PC-3 (cell line): ENCODE data around the gene METTL26.

Source experiments
- EZH2 ChIP-seq: fragments of 300-600 bp; sonication (generic); IDR thresholded peaks from one replicate; pipeline ENCODE4 v1.6.1; 2017; ENCODE audit warnings: antibody characterized with exemption, mild to moderate bottlenecking, low read length; ENCODE audit not compliant: unreplicated experiment
- EZH2phosphoT487 ChIP-seq: fragments of 300-600 bp; sonication (generic); IDR thresholded peaks from 2 replicates; pipeline ENCODE4 v1.6.1; 2018; ENCODE audit warnings: mild to moderate bottlenecking, antibody characterized with exemption, low read length, borderline replicate concordance
- TF ChIP-seq, protein P1 (sequence below): fragments of 300-600 bp; sonication (generic); conservative IDR thresholded peaks from 2 replicates; pipeline ENCODE4 v1.5.1; 2017; ENCODE audit warnings: antibody characterized with exemption, low read depth, mild to moderate bottlenecking, low read length

DNA sequence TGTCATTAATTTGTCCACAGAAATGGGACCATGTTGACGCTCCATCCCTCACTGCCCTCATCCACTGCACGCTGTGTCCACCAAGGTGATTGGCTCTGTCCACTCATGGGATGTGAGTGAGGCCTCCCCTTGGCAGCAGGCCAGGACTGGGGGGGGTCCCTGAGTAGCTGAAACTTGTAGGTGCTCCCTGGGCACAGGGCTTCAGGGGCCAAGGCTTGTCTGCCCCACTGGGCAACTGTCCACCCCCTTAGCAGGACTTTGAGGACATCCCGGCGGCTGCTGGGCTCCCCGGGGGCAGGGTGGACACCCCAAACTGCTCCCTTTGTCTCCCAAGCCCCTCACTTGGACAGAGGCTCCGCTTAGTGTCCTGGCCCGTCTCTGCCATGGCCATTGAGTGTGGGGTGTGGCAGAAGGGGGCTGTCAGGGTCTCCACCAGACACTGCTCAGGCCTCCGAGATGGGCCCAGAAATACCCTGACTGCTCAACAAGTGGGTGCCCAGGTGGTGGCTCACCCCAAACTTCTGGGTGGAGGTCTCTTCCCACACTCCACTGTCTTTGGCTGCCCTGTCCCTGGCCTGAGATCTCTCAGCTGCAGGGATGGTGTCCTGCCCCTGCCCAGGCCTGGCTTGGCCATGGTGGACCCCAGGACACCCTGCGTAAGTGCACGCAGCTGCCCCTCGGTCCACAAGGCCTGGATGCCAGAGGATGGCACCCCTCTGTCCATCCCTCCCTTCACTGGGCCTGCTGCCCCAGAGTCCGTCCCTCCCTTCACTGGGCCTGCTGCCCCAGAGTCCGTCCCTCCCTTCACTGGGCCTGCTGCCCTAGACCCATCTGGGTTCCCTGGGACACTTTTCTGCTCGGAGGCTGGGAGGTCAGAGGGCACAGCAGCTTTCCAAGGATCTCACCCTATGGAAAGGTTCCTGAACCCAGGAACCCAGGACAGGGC lies 49.2 kb downstream of the METTL26 start:
- TF ChIP-seq, protein P1, sequence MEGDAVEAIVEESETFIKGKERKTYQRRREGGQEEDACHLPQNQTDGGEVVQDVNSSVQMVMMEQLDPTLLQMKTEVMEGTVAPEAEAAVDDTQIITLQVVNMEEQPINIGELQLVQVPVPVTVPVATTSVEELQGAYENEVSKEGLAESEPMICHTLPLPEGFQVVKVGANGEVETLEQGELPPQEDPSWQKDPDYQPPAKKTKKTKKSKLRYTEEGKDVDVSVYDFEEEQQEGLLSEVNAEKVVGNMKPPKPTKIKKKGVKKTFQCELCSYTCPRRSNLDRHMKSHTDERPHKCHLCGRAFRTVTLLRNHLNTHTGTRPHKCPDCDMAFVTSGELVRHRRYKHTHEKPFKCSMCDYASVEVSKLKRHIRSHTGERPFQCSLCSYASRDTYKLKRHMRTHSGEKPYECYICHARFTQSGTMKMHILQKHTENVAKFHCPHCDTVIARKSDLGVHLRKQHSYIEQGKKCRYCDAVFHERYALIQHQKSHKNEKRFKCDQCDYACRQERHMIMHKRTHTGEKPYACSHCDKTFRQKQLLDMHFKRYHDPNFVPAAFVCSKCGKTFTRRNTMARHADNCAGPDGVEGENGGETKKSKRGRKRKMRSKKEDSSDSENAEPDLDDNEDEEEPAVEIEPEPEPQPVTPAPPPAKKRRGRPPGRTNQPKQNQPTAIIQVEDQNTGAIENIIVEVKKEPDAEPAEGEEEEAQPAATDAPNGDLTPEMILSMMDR, result no peak
- TF ChIP-seq EZH2 (no peak), EZH2phosphoT487 (no peak)
